Neural progenitor cell (in vitro differentiated cells): ENCODE measurements around the gene TBC1D9.

Source experiments
- CTCF ChIP-seq: fragments of 200-600 bp; sonication (generic); IDR thresholded peaks from 2 replicates; pipeline ENCODE4 v1.5.1; 2017; ENCODE audit warnings: antibody characterized with exemption, mild to moderate bottlenecking
- EZH2 ChIP-seq: fragments of 200-600 bp; sonication (generic); IDR thresholded peaks from 2 replicates; pipeline ENCODE4 v1.6.1; 2017; ENCODE audit warnings: antibody characterized with exemption, mild to moderate bottlenecking, moderate library complexity
- EZH2phosphoT487 ChIP-seq: fragments of 200-600 bp; sonication (generic); IDR thresholded peaks from 2 replicates; pipeline ENCODE4 v1.6.1; 2017; ENCODE audit warnings: antibody characterized with exemption

DNA sequence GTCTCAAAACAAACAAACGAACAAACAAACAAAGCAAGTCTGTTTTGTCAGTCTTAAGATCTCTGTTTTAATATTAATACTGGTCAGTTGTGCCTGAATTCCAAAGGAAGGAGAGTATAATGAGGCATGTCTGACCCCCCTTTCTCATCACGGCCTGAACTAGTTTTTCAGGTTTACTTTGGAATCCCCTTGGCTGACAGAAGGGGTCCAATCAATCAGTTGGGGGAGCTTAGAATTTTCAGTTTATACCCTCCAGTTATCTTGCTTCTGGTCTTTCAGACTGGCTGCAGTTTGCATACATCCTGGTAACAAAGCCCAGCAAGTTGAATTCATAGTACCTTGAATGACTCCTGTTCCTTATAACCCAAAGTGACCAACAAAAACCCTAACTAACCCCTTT is 41.1 kb downstream of the TBC1D9 start:
- TF ChIP-seq CTCF: no peak
- TF ChIP-seq EZH2: no peak
- TF ChIP-seq EZH2phosphoT487: no peak
